IMR-90 (cell line): ENCODE results near the gene MTMR6. TPM values are rescaled to one million over a fixed set of nuclear protein-coding genes. Genes with fewer than 3 reads are reported as not detected.

ENCODE experiments used
- ATAC-seq: fragments of 200-7000 bp; cut with Tn5 transposase; 2 replicates; pipeline ENCODE4 v1.9.1; 2020; ENCODE audit warnings: low read depth, mild to moderate bottlenecking, moderate library complexity
- BruUV-seq: library from RNA; stranded (reverse); fragments of 400-500 nt; replicated peaks from 2 replicates; lab custom pipeline; 2021; lab: Mats Ljungman, UMichigan
- CTCF ChIA-PET: fragments of 300-600 bp; formaldehyde crosslinking; extraction: SDS; loops from one replicate; lab custom pipeline; 2021; ENCODE audit warnings: antibody characterized with exemption; lab: Yijun Ruan, JAX
- POLR2A ChIA-PET: fragments of 300-600 bp; sonication (Branson Sonifier 250); formaldehyde crosslinking; loops from one replicate; lab custom pipeline; 2022; ENCODE audit warnings: antibody characterized with exemption; ENCODE audit not compliant: unreplicated experiment; lab: Charles Lee
- DNase-seq: peaks from one replicate; pipeline ENCODE4 v3.0.0; 2013
- H2AFZ ChIP-seq: replicated peaks from 2 replicates; pipeline ENCODE3; 2013; ENCODE audit warnings: low read length, mild to moderate bottlenecking; ENCODE audit not compliant: poor library complexity
- H2AK5ac ChIP-seq: 2 replicates; pipeline ENCODE4 v1.6.1; 2013; ENCODE audit warnings: low read depth, low read length, inconsistent platforms
- H2AK9ac ChIP-seq: replicated peaks from 2 replicates; pipeline ENCODE3; 2013; ENCODE audit warnings: mild to moderate bottlenecking, low read depth, low read length, moderate library complexity; ENCODE audit not compliant: poor library complexity
- H2BK120ac ChIP-seq: 2 replicates; pipeline ENCODE4 v1.6.1; 2013; ENCODE audit warnings: low read depth, low read length, inconsistent platforms
- H2BK15ac ChIP-seq: 3 replicates; pipeline ENCODE4 v1.6.1; 2013; ENCODE audit warnings: low read depth, low read length, inconsistent platforms
- H2BK20ac ChIP-seq: 2 replicates; pipeline ENCODE4 v1.6.1; 2013; ENCODE audit warnings: low read depth, mild to moderate bottlenecking, inconsistent platforms, low read length, moderate library complexity
- H2BK5ac ChIP-seq: 2 replicates; pipeline ENCODE4 v1.6.1; 2013; ENCODE audit warnings: mild to moderate bottlenecking, low read depth, low read length, inconsistent platforms; ENCODE audit not compliant: poor library complexity, severe bottlenecking
- H3K14ac ChIP-seq: replicated peaks from 2 replicates; pipeline ENCODE4 v1.6.1; 2013; ENCODE audit warnings: low read depth, low read length, inconsistent platforms
- H3K18ac ChIP-seq: 2 replicates; pipeline ENCODE4 v1.6.1; 2013; ENCODE audit warnings: low read depth, low read length, control low read depth
- H3K23ac ChIP-seq: 2 replicates; pipeline ENCODE4 v1.6.1; 2013; ENCODE audit warnings: low read depth, low read length, inconsistent platforms
- H3K27ac ChIP-seq: 2 replicates; pipeline ENCODE4 v1.5.1; 2013; ENCODE audit warnings: mild to moderate bottlenecking, control low read depth, low read length; ENCODE audit not compliant: insufficient read depth
- H3K27me3 ChIP-seq: 2 replicates; pipeline ENCODE4 v1.6.1; 2013; ENCODE audit warnings: low read length; ENCODE audit not compliant: control insufficient read depth, insufficient read depth
- H3K36me3 ChIP-seq: 2 replicates; pipeline ENCODE4 v1.6.1; 2013; ENCODE audit warnings: low read length, mixed read lengths; ENCODE audit not compliant: control insufficient read depth, insufficient read depth
- H3K4ac ChIP-seq: 2 replicates; pipeline ENCODE4 v1.6.1; 2013; ENCODE audit warnings: low read depth, low read length, inconsistent platforms
- H3K4me1 ChIP-seq: 2 replicates; pipeline ENCODE4 v1.6.1; 2013; ENCODE audit warnings: low read length, mixed read lengths; ENCODE audit not compliant: control insufficient read depth, insufficient read depth
- H3K4me2 ChIP-seq: 2 replicates; pipeline ENCODE4 v1.6.1; 2013; ENCODE audit warnings: low read depth, mild to moderate bottlenecking, control low read depth, low read length, moderate library complexity
- H3K4me3 ChIP-seq: 2 replicates; pipeline ENCODE4 v1.5.1; 2013; ENCODE audit warnings: low read depth, mild to moderate bottlenecking, control low read depth, low read length, moderate library complexity; ENCODE audit not compliant: insufficient read depth
- H3K56ac ChIP-seq: 2 replicates; pipeline ENCODE4 v1.6.1; 2013; ENCODE audit warnings: low read length, inconsistent platforms; ENCODE audit not compliant: insufficient read depth; ENCODE audit errors: extremely low read depth
- H3K79me1 ChIP-seq, 2 experiments: 2 replicates each; pipeline ENCODE4 v1.6.1; 2013; ENCODE audit warnings: low read length in 2 of 2, inconsistent platforms in 1 of 2, low read depth in 1 of 2
- H3K9ac ChIP-seq: 2 replicates; pipeline ENCODE4 v1.6.1; 2013; ENCODE audit warnings: low read depth, low read length, control low read depth
- H3K9me1 ChIP-seq: 2 replicates; pipeline ENCODE4 v1.6.1; 2013; ENCODE audit warnings: low read length, inconsistent platforms; ENCODE audit not compliant: insufficient read depth
- H3K9me3 ChIP-seq: 2 replicates; pipeline ENCODE4 v1.6.1; 2013; ENCODE audit warnings: low read length; ENCODE audit not compliant: control insufficient read depth, insufficient read depth
- H4K20me1 ChIP-seq: 2 replicates; pipeline ENCODE4 v1.6.1; 2013; ENCODE audit warnings: low read length, inconsistent platforms; ENCODE audit not compliant: insufficient read depth
- H4K5ac ChIP-seq: 2 replicates; pipeline ENCODE4 v1.6.1; 2013; ENCODE audit warnings: mild to moderate bottlenecking, low read depth, low read length, control low read depth
- H4K8ac ChIP-seq, 2 experiments: 2 replicates each; pipeline ENCODE4 v1.6.1; 2013; ENCODE audit warnings: low read depth in 2 of 2, low read length in 2 of 2, control low read depth in 1 of 2, inconsistent platforms in 1 of 2
- H4K91ac ChIP-seq: 2 replicates; pipeline ENCODE4 v1.6.1; 2013; ENCODE audit warnings: low read depth, low read length, inconsistent platforms; ENCODE audit not compliant: insufficient read depth
- BHLHE40 ChIP-seq: fragments of 150-350 bp; IDR thresholded peaks from 2 replicates; pipeline ENCODE4 v1.6.1; 2016; ENCODE audit warnings: mild to moderate bottlenecking, low read depth, low read length
- CEBPB ChIP-seq: IDR thresholded peaks from 2 replicates; pipeline ENCODE4 v1.6.1; 2012; ENCODE audit warnings: low read depth, low read length, improper control_type of control experiment
- MXI1 ChIP-seq: IDR thresholded peaks from 2 replicates; pipeline ENCODE4 v1.6.1; 2012; ENCODE audit warnings: low read depth, mild to moderate bottlenecking, low read length, moderate library complexity, borderline replicate concordance
- RCOR1 ChIP-seq: IDR thresholded peaks from 2 replicates; pipeline ENCODE4 v1.6.1; 2012; ENCODE audit warnings: mild to moderate bottlenecking, low read length, improper control_type of control experiment; ENCODE audit not compliant: insufficient replicate concordance
- RFX5 ChIP-seq: IDR thresholded peaks from 2 replicates; pipeline ENCODE4 v1.8.0; 2012; ENCODE audit warnings: low read depth, mild to moderate bottlenecking, low read length, moderate library complexity
- SMC3 ChIP-seq: fragments of 150-350 bp; IDR thresholded peaks from 2 replicates; pipeline ENCODE4 v1.6.1; 2016; ENCODE audit warnings: low read depth, mild to moderate bottlenecking, antibody characterized with exemption, low read length, moderate library complexity
- USF2 ChIP-seq: fragments of 150-350 bp; IDR thresholded peaks from 2 replicates; pipeline ENCODE4 v1.6.1; 2017; ENCODE audit warnings: mild to moderate bottlenecking, antibody characterized with exemption, low read length, low read depth
- WGBS, 2 experiments: methylation state at CpG; one replicate each; pipeline versions ENCODE4 v1.1.5 to v1.1.7; 2013; ENCODE audit warnings: missing lambda C conversion rate in 2 of 2; ENCODE audit not compliant: insufficient read length in 1 of 2; ENCODE audit errors: extremely low coverage in 2 of 2; 5-methylcytosine and 5-hydroxymethylcytosine counted together
- dilution Hi-C: fragments of 300-500 bp; cut with HindIII; formaldehyde crosslinking; loops from one replicate; pipeline ENCODE4 v1.14.3; 2018; ENCODE audit warnings: low sequenced_read_pairs; ENCODE audit not compliant: unreplicated experiment
- in situ Hi-C: fragments of 300-500 bp; cut with MboI; formaldehyde crosslinking; loops from 3 replicates; pipeline ENCODE4 v1.14.3; 2019; ENCODE audit warnings: low sequenced_read_pairs, inconsistent platforms, mixed read lengths
- intact Hi-C: fragments of 100-400 bp; cut with micrococcal nuclease; formaldehyde crosslinking; loops from 2 replicates; pipeline ENCODE4 v1.10.0; 2022
- polyA plus RNA-seq, 3 experiments: library from polyadenylated mRNA; depleted of rRNA; stranded (reverse); fragments of >200 nt; gene quantifications; 2 replicates each; pipeline ENCODE4 v1.2.3, GENCODE V29; 2012; ENCODE audit warnings: low replicate concordance in 1 of 3
- total RNA-seq: library from RNA; depleted of rRNA; stranded (reverse); fragments of >200 nt; gene quantifications from 2 replicates; pipeline ENCODE4 v1.2.3, GENCODE V29; 2012
- TF ChIP-seq, protein P1 (sequence below): conservative IDR thresholded peaks from 2 replicates; pipeline ENCODE4 v1.5.1; 2012; ENCODE audit warnings: mild to moderate bottlenecking, low read depth, low read length, improper control_type of control experiment

Gene MTMR6
- total and polyA plus RNA-seq, 2 of the 4 experiments (the other 2 are of a cell fraction): 9.4 to 21.7 TPM

GRCh38 chr13:25288966-25289365 lies 1.7 kb upstream of the MTMR6 start:
- BruUV-seq: no TSS peak
- H3K4me3 ChIP-seq: no peak overlapping the region
- intact Hi-C loops: no loop called here
- in situ Hi-C loops: no loop called here
- no peak overlapping the region for H4K91ac ChIP-seq
- no peak overlapping the region for H4K8ac ChIP-seq
- no CpG with 5 or more reads among the region's 2 CpGs for WGBS, 2 experiments
- no peak overlapping the region for H2BK15ac ChIP-seq
- H3K9me3 ChIP-seq: no peaks in the 10 kb centered on the region
- H2AK9ac ChIP-seq: no peak overlapping the region
- H3K27ac ChIP-seq: no peak overlapping the region
- TF ChIP-seq RFX5: no peak
- no peak for TF ChIP-seq USF2
- TF ChIP-seq, protein P1, sequence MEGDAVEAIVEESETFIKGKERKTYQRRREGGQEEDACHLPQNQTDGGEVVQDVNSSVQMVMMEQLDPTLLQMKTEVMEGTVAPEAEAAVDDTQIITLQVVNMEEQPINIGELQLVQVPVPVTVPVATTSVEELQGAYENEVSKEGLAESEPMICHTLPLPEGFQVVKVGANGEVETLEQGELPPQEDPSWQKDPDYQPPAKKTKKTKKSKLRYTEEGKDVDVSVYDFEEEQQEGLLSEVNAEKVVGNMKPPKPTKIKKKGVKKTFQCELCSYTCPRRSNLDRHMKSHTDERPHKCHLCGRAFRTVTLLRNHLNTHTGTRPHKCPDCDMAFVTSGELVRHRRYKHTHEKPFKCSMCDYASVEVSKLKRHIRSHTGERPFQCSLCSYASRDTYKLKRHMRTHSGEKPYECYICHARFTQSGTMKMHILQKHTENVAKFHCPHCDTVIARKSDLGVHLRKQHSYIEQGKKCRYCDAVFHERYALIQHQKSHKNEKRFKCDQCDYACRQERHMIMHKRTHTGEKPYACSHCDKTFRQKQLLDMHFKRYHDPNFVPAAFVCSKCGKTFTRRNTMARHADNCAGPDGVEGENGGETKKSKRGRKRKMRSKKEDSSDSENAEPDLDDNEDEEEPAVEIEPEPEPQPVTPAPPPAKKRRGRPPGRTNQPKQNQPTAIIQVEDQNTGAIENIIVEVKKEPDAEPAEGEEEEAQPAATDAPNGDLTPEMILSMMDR: no peak
- TF ChIP-seq RCOR1: no peak
- TF ChIP-seq MXI1: no peak
- TF ChIP-seq CEBPB: no peak
- no peak for TF ChIP-seq BHLHE40
- no peak for TF ChIP-seq SMC3
- ATAC-seq (no peak), DNase-seq (no peak)
- H3K9me1 ChIP-seq: no peaks in the 10 kb centered on the region
- POLR2A ChIA-PET: no interaction called here
- peaks cover 6 to 12% of the 10 kb centered on the region in 2 experiments; a peak in 3 of 4 replicates for H3K79me1 ChIP-seq
- no peak overlapping the region for H3K56ac ChIP-seq
- H3K36me3 ChIP-seq: no peaks in the 10 kb centered on the region
- H4K5ac ChIP-seq: no peak overlapping the region
- CTCF ChIA-PET: no interaction called here
- H4K20me1 ChIP-seq: no peaks in the 10 kb centered on the region
- 0 out of 2 replicates have a peak, but pooled peaks cover 3% of the 10 kb centered on the region for H3K27me3 ChIP-seq
- H3K9ac ChIP-seq: no peak overlapping the region
- H2BK120ac ChIP-seq: no peak overlapping the region
- dilution Hi-C loops: no loop called here
- H2BK20ac ChIP-seq: no peak overlapping the region
- H3K4ac ChIP-seq: no peak overlapping the region
- no peak overlapping the region for H3K18ac ChIP-seq
- no peak overlapping the region for H3K14ac ChIP-seq
- no peaks in the 10 kb centered on the region for H3K4me1 ChIP-seq
- no peak overlapping the region for H2AK5ac ChIP-seq
- H2AFZ ChIP-seq: no peak overlapping the region
- H3K23ac ChIP-seq: no peak overlapping the region
- no peak overlapping the region for H2BK5ac ChIP-seq
- H3K4me2 ChIP-seq: no peak overlapping the region
